Measurements from ENCODE around the gene FAM227B.

DNA sequence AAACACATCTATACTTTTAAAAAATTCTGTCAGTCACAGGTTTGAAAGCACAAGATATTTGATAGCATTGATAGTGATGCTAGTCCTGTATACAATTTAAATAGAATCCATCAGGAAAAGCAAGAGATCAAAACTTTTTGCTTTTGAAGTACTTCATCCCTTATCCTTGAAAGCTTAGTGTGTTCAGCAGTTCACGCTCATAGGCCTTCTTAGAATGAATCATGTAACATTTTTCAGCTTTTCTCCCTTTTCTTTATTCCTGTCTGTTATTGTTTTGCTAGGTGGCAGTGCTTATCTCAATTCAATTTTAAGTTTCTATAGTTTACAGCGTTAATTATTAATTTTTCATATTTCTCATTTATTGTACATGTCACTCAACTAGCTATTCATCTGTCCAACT is 128.5 kb downstream of the FAM227B start:
- TF ChIP-seq, protein P1, sequence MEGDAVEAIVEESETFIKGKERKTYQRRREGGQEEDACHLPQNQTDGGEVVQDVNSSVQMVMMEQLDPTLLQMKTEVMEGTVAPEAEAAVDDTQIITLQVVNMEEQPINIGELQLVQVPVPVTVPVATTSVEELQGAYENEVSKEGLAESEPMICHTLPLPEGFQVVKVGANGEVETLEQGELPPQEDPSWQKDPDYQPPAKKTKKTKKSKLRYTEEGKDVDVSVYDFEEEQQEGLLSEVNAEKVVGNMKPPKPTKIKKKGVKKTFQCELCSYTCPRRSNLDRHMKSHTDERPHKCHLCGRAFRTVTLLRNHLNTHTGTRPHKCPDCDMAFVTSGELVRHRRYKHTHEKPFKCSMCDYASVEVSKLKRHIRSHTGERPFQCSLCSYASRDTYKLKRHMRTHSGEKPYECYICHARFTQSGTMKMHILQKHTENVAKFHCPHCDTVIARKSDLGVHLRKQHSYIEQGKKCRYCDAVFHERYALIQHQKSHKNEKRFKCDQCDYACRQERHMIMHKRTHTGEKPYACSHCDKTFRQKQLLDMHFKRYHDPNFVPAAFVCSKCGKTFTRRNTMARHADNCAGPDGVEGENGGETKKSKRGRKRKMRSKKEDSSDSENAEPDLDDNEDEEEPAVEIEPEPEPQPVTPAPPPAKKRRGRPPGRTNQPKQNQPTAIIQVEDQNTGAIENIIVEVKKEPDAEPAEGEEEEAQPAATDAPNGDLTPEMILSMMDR (conservative IDR thresholded peaks at IDR 0.05; ENCODE audit: low read depth, low read length) = no peak
- no peak for TF ChIP-seq EZH2phosphoT487 (IDR thresholded peaks at IDR 0.05; ENCODE audit: borderline replicate concordance, low read length)
- no peak for TF ChIP-seq EZH2 (IDR thresholded peaks at IDR 0.05; ENCODE audit: low read length, unreplicated experiment)
